Epidermal melanocyte (primary cell): ENCODE results near the gene FBXW7.

Experiments
- DNase-seq: peaks from one replicate; pipeline ENCODE4 v3.0.0; 2011; ENCODE audit warnings: low spot score; ENCODE audit not compliant: insufficient read length

The FBXW7 gene, protein sequence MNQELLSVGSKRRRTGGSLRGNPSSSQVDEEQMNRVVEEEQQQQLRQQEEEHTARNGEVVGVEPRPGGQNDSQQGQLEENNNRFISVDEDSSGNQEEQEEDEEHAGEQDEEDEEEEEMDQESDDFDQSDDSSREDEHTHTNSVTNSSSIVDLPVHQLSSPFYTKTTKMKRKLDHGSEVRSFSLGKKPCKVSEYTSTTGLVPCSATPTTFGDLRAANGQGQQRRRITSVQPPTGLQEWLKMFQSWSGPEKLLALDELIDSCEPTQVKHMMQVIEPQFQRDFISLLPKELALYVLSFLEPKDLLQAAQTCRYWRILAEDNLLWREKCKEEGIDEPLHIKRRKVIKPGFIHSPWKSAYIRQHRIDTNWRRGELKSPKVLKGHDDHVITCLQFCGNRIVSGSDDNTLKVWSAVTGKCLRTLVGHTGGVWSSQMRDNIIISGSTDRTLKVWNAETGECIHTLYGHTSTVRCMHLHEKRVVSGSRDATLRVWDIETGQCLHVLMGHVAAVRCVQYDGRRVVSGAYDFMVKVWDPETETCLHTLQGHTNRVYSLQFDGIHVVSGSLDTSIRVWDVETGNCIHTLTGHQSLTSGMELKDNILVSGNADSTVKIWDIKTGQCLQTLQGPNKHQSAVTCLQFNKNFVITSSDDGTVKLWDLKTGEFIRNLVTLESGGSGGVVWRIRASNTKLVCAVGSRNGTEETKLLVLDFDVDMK

DNA sequence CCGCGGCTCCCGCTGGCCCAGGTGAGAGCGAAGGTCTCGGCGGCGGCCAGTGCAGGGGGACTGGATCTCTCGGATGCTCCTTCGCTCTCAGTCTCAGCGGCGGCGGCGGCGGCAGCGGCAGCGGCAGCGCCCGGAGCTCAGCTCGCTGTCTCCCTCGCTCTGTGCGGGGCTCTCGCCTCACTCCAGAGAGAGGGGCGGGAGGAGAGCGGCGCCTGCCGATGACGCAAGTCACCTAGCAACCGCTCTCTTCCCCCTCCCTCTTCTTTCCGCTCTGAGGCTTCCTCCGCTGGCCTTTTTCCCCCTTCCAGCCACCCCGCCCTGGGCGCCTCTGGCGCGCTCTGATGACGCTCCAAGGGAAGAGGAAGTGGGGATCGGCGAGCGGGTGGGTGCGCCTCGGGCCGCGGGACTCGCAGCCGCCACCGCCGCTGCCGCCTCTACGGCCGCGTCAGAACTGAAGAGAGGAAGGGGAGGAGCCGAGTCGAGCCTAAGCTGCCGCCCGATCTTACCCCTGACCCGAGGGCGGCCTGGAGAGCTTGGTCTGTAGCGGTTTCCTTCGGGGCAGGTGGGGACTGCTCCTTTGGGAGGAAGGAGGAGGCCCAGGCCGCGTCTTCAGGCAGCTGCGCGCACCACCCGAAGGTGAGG is at the start of gene FBXW7:
Gene FBXW7, minus strand, starts transcription at position 190 of the 642 bp plus-strand sequence. CDS start 124,289 bp downstream, outside the sequence.
- DNase-seq: peak; percentile 98

DNA sequence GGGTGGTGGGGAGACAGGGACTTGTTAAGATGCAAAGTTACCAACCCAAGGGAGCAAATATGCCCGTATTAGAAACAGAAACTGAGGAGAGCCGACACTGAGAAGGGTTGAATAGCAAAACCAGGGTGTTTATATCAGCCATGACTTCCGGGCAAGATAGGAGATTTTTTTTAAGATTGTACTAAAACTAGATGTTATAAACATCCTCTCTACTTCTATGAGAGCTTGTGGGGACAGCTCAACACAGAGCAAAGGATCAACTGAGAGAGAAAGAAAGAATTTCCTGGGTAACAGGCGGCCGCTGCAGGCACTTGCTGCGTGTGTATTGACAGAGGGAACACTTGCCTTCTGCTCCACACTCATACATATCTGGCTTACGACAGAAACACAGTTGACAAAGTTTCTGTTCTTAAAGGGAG is 49.1 kb upstream of the FBXW7 start:
- DNase-seq: no peak

- DNase-seq: no peak
Observed at GRCh38 chr4:152581536-152582160, 45.8 kb upstream of the FBXW7 start.

- DNase-seq: no peak
Observed at GRCh38 chr4:152579916-152580315, 44.0 kb upstream of the FBXW7 start.

- DNase-seq: no peak
Observed at GRCh38 chr4:152579107-152579764, 43.3 kb upstream of the FBXW7 start.

DNA sequence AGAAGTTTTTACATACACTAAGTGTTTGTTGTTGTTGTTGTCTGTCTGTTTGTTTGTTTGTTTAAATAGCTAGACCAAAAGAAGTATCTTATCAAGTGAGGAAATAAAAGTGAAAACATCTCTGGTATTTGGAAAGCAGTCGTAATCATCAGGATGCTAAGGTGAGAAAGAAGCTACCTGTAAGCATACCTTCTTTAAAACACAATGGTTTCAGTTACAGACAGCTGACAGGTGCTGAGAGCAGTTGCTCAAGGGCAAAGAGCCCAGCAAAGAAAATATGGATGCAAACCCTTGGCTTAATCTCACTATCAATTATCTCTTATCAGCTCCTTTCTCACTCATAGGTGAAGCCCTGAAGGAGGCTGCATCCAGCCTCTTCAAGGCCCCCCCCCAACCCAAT is 42.8 kb upstream of the FBXW7 start:
- no peak for DNase-seq

- DNase-seq: no peak
Observed at GRCh38 chr4:152577708-152578396, 42.0 kb upstream of the FBXW7 start.

- no peak for DNase-seq
Observed at GRCh38 chr4:152575533-152575932, 39.6 kb upstream of the FBXW7 start.

GRCh38 chr4:152573861-152574260 is 38.0 kb upstream of the FBXW7 start:
- no peak for DNase-seq

DNA sequence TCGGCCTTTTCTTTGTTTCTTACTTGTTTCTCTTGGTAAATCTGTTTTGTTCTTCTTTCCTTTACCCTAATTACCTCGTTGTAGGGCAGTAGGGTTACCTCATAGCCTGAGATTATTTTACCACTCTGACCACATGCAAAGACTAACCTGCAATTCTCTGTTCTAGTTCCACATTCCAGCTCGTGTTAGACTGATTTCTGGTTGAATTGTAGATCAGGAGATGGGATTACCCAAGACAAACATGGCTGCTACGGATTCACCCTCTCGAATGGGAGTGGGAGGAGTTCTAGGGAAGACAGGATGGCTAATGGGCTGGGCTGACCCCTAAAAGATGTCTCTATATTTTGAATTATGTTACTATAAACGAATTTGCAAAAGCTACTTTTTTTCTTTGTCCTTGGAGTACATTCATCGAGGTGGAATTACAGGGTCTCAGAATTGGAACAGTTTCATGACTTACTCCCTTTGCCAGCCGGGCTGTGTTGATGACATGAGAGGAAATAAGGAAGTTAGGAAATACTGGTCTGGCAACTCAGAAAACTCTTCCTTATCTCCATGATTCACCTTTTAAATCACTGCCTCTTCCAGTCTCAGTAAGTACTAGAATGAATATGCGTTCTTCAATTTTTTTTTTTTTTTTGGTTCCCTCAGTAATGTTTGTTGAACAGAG is 36.7 kb upstream of the FBXW7 start:
- DNase-seq: no peak

DNA sequence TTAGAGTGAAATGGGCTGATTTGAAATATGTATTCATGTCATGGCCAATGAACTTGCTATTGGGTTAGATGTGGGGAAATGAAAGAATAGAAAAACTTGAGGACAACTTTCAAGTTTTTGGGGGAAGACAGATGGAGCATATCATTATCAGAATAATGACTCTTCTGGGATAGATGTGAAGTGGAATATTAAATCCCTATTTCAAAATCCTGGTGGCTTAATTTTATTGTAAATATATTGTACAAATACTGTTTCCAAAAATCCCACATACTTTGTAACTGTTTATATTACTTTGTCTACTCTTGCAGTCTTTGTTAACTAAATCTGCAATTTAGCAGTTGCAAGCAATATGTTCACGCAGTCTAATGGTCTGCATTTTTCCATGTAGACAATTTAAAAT is 35.9 kb upstream of the FBXW7 start:
- DNase-seq: no peak

- no peak for DNase-seq
Observed at GRCh38 chr4:152571296-152571695, 35.4 kb upstream of the FBXW7 start.

- no peak for DNase-seq
Observed at GRCh38 chr4:152565333-152565732, 29.4 kb upstream of the FBXW7 start.

DNA sequence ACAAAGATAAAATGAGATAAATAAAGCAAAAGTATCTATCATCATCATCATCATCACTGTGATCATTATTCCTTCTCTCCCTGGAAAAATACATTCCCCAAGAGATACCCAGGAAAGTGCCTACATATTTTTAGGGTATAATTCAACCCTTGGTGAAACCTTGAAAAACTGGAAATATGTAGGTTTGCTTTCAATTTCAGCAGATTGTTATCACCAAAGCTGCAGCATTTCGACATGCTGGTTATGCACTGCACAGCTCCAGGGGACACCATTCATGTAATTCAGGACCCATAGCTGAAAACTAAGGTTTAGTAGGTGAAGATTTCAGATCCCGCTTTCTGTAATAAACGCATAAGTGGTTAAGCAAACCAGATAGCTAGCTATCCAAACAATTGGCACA is 28.4 kb upstream of the FBXW7 start:
- DNase-seq: no peak

GRCh38 chr4:152563209-152563608 is 27.3 kb upstream of the FBXW7 start:
- no peak for DNase-seq

DNA sequence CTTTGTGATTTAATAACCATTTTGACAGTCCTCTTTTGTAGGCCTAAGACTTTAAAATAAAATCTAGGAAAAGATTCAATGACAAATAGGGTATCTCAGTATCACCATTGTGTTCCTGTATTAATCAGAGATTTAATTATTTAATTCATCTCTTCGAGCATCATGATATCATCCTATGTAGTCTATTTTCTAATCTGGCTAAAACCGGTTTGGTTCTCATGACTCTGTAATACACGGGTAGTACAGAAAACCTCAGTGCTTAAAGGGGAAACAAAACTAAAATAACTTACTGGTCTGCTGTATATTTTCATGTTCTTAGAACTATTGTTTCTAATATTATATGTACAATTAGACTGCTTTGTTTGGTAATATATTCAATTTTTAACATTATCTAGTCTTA is 23.7 kb upstream of the FBXW7 start:
- DNase-seq: no peak

GRCh38 chr4:152558396-152558795 is 22.5 kb upstream of the FBXW7 start:
- DNase-seq: no peak

DNA sequence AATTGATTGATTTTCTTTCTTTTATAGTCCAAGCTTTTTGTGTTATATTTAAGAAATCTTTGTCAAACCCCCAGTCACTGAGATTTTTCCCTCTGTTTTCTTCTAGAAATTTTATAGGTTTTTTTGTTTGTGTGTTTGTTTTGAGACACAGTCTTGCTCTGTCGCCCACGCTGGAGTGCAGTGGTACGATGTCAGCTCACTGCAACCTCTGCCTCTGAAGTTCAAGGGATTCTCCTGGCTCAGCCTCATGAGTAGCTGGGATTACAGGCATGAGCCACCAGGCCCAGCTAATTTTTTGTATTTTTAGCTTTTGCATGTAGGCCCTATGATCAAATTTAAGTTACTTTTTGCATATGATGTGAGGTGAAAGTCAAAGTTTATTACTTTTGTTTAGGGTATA is 20.9 kb upstream of the FBXW7 start:
- DNase-seq: no peak

GRCh38 chr4:152556283-152556682 is 20.4 kb upstream of the FBXW7 start:
- DNase-seq: no peak

DNA sequence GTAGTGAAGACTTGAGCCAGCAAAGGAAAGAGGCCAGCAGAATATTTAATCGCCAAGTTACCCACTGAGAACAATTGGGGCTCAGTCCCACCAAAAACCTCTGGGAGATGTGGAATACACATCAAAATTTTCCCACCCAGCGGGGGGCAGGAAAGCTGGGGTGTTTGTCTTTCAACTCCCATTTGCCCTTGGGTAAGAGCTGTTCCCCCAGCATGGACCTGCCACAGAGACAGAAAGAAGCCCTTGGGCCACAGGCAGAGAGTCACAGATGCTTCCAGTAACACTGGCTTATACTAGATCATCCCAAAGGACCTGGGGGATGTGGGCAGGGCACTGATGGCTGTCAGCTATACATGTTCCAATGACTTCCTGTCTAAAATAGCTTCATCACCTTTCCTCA is 18.9 kb upstream of the FBXW7 start:
- no peak for DNase-seq
